WTC11 (cell line): Measurements from ENCODE around the gene PEX26. TPM values are rescaled to one million over a fixed set of nuclear protein-coding genes. Genes with fewer than 3 reads are reported as not detected.

Experiments
- ATAC-seq: fragments of 200-7000 bp; cut with Tn5 transposase; 2 replicates; pipeline ENCODE4 v1.10.0; 2021; ENCODE audit warnings: mild to moderate bottlenecking, moderate library complexity
- CTCF ChIA-PET: fragments of 300-600 bp; sonication (Branson Sonifier 250); formaldehyde crosslinking; loops from one replicate; lab custom pipeline; 2021; ENCODE audit warnings: antibody characterized with exemption; lab: Charles Lee
- POLR2A ChIA-PET: fragments of 350-600 bp; sonication (Branson Sonifier 250); formaldehyde crosslinking; loops from one replicate; lab custom pipeline; 2021; ENCODE audit warnings: antibody characterized with exemption; lab: Charles Lee
- DNase-seq: peaks from one replicate; pipeline ENCODE4 v3.0.0; 2021; ENCODE audit warnings: low spot score
- H3K27ac Mint-ChIP-seq: 2 replicates; pipeline ENCODE4 v1.8.0; 2021; ENCODE audit warnings: mixed read lengths
- H3K27me3 Mint-ChIP-seq: 2 replicates; pipeline ENCODE4 v1.8.0; 2021; ENCODE audit warnings: low read depth, mild to moderate bottlenecking, moderate library complexity, mixed read lengths
- H3K36me3 Mint-ChIP-seq: 2 replicates; pipeline ENCODE4 v1.8.0; 2021; ENCODE audit warnings: mixed read lengths
- H3K4me1 Mint-ChIP-seq: 2 replicates; pipeline ENCODE4 v1.8.0; 2022; ENCODE audit warnings: mixed read lengths
- H3K4me3 Mint-ChIP-seq: 2 replicates; pipeline ENCODE4 v1.8.0; 2021; ENCODE audit warnings: mild to moderate bottlenecking, moderate library complexity, mixed read lengths
- H3K9me3 Mint-ChIP-seq: 2 replicates; pipeline ENCODE4 v1.8.0; 2021; ENCODE audit warnings: mixed read lengths
- AR ChIP-seq: fragments of 250-450 bp; sonication (Bioruptor Pico); IDR thresholded peaks from 2 replicates; pipeline ENCODE4 v1.9.0; 2021; ENCODE audit warnings: mild to moderate bottlenecking
- ATF3 ChIP-seq: sonication (generic); formaldehyde crosslinking; conservative IDR thresholded peaks from 2 replicates; pipeline ENCODE4 v1.8.1; 2022; ENCODE audit warnings: mild to moderate bottlenecking, missing genetic modification reagents
- CDX4 ChIP-seq: fragments of 250-450 bp; sonication (Bioruptor Pico); IDR thresholded peaks from 2 replicates; pipeline ENCODE4 v1.9.0; 2021; ENCODE audit warnings: moderate library complexity, mild to moderate bottlenecking, inconsistent platforms, borderline replicate concordance
- ELF4 ChIP-seq: sonication (generic); formaldehyde crosslinking; IDR thresholded peaks from 2 replicates; pipeline ENCODE4 v1.8.1; 2022; ENCODE audit warnings: low read depth, mild to moderate bottlenecking, moderate library complexity, missing genetic modification reagents
- EMX1 ChIP-seq: fragments of 250-450 bp; sonication (Bioruptor Pico); IDR thresholded peaks from 2 replicates; pipeline ENCODE4 v1.8.0; 2021; ENCODE audit warnings: mild to moderate bottlenecking
- ETV6 ChIP-seq: sonication (generic); formaldehyde crosslinking; IDR thresholded peaks from 2 replicates; pipeline ENCODE4 v1.8.1; 2022; ENCODE audit warnings: mild to moderate bottlenecking, missing genetic modification reagents
- GTF2I ChIP-seq: fragments of 250-450 bp; sonication (Bioruptor Pico); conservative IDR thresholded peaks from 2 replicates; pipeline ENCODE4 v1.4.0; 2021; ENCODE audit warnings: mild to moderate bottlenecking
- JAZF1 ChIP-seq: fragments of 250-450 bp; sonication (Bioruptor Pico); IDR thresholded peaks from 2 replicates; pipeline ENCODE4 v1.9.0; 2021; ENCODE audit warnings: moderate library complexity, mild to moderate bottlenecking, inconsistent platforms
- MLX ChIP-seq: sonication (generic); formaldehyde crosslinking; IDR thresholded peaks from 2 replicates; pipeline ENCODE4 v1.8.1; 2023; ENCODE audit warnings: mild to moderate bottlenecking, missing genetic modification reagents, moderate library complexity
- PRRX2 ChIP-seq: fragments of 250-450 bp; sonication (Bioruptor Pico); IDR thresholded peaks from 2 replicates; pipeline ENCODE4 v1.8.0; 2021; ENCODE audit warnings: mild to moderate bottlenecking
- SOX15 ChIP-seq: fragments of 250-450 bp; sonication (Bioruptor Pico); IDR thresholded peaks from 2 replicates; pipeline ENCODE4 v1.9.0; 2021; ENCODE audit warnings: mild to moderate bottlenecking
- SP1 ChIP-seq: sonication (generic); formaldehyde crosslinking; conservative IDR thresholded peaks from 2 replicates; pipeline ENCODE4 v1.8.1; 2022; ENCODE audit warnings: missing genetic modification reagents
- TP53 ChIP-seq: sonication (generic); formaldehyde crosslinking; IDR thresholded peaks from 2 replicates; pipeline ENCODE4 v1.8.1; 2023; ENCODE audit warnings: mild to moderate bottlenecking, missing genetic modification reagents
- ZMAT4 ChIP-seq: fragments of 250-450 bp; sonication (Bioruptor Pico); IDR thresholded peaks from 2 replicates; pipeline ENCODE4 v1.9.0; 2021; ENCODE audit warnings: mild to moderate bottlenecking
- ZNF138 ChIP-seq: sonication (generic); formaldehyde crosslinking; conservative IDR thresholded peaks from 2 replicates; pipeline ENCODE4 v1.8.1; 2022; ENCODE audit warnings: mild to moderate bottlenecking, moderate library complexity, missing genetic modification reagents
- ZNF281 ChIP-seq: sonication (generic); formaldehyde crosslinking; IDR thresholded peaks from 2 replicates; pipeline ENCODE4 v1.8.0; 2023; ENCODE audit warnings: mild to moderate bottlenecking, missing genetic modification reagents
- ZNF416 ChIP-seq: fragments of 250-450 bp; sonication (Bioruptor Pico); IDR thresholded peaks from 2 replicates; pipeline ENCODE4 v1.9.0; 2021; ENCODE audit warnings: mild to moderate bottlenecking, inconsistent platforms
- ZNF512 ChIP-seq: sonication (generic); formaldehyde crosslinking; IDR thresholded peaks from 2 replicates; pipeline ENCODE4 v1.8.1; 2022; ENCODE audit warnings: missing genetic modification reagents, borderline replicate concordance
- ZSCAN18 ChIP-seq: fragments of 250-450 bp; sonication (Bioruptor Pico); IDR thresholded peaks from 2 replicates; pipeline ENCODE4 v2.1.2; 2022; ENCODE audit warnings: mild to moderate bottlenecking, moderate library complexity
- total RNA-seq: library from RNA; stranded (reverse); gene quantifications from 3 replicates; pipeline ENCODE4 v1.2.3, GENCODE V29; 2021

Gene PEX26
- total RNA-seq, 1 experiment from 2014 or later = 52.3 TPM

GRCh38 chr22:18078329-18079041 is 695 bp downstream of the PEX26 start:
- Mint-ChIP-seq H3K9me3 (peaks cover 4% of the 10 kb centered on the region; the same call in 1 of the 2 replicates), H3K4me3 (peak overlapping the region; percentile 97), H3K4me1 (peaks cover 16% of the 10 kb centered on the region), H3K27ac (peak overlapping the region; percentile 91), H3K27me3 (no peaks in the 10 kb centered on the region), H3K36me3 (peaks cover 38% of the 10 kb centered on the region)
- ChIA-PET CTCF (interaction anchor here (0.6 to 5.0 kb wide), 17 partner anchors 10 to 336 kb away, joined by 3 to 107 read pairs (median 5); partner anchors contain the start of gene TUBA8), POLR2A (interaction anchor here (1.0 to 1.3 kb wide), 2 partner anchors 32 to 248 kb away, joined by 3 to 4 read pairs; partner anchors contain the start of gene TUBA8)
- ATAC-seq (peak; percentile 14), DNase-seq (peak; percentile 34)
- TF ChIP-seq ZSCAN18 (CRISPR knock-in tag) = no peak
- TF ChIP-seq ATF3 (CRISPR knock-in tag) = no peak
- TF ChIP-seq ZNF138 (CRISPR knock-in tag) = no peak
- no peak for TF ChIP-seq AR
- TF ChIP-seq EMX1 (CRISPR knock-in tag) = no peak
- no peak for TF ChIP-seq MLX (CRISPR knock-in tag)
- no peak for TF ChIP-seq ETV6 (CRISPR knock-in tag)
- no peak for TF ChIP-seq ZMAT4 (CRISPR knock-in tag)
- no peak for TF ChIP-seq SP1 (CRISPR knock-in tag)
- no peak for TF ChIP-seq ELF4
- no peak for TF ChIP-seq TP53
- TF ChIP-seq CDX4 (CRISPR knock-in tag) = no peak
- TF ChIP-seq ZNF416 (CRISPR knock-in tag) = no peak
- TF ChIP-seq PRRX2 (CRISPR knock-in tag) = no peak
- no peak for TF ChIP-seq GTF2I (CRISPR knock-in tag)

- peaks cover 4% of the 10 kb centered on the region; the same call in 1 of the 2 replicates for H3K9me3 Mint-ChIP-seq
- peaks cover 38% of the 10 kb centered on the region for H3K36me3 Mint-ChIP-seq
- H3K4me1 Mint-ChIP-seq = peaks cover 16% of the 10 kb centered on the region
- TF ChIP-seq SOX15 (CRISPR knock-in tag) = no peak
- no peak for TF ChIP-seq ATF3 (CRISPR knock-in tag)
- TF ChIP-seq ZNF512 (CRISPR knock-in tag) = no peak
- no peak for TF ChIP-seq JAZF1 (CRISPR knock-in tag)
- TF ChIP-seq ZNF281 (CRISPR knock-in tag) = no peak
- no peaks in the 10 kb centered on the region for H3K27me3 Mint-ChIP-seq
- ChIA-PET CTCF (interaction anchor here (0.5 to 4.9 kb wide), 5 partner anchors 49 to 190 kb away, joined by 3 to 107 read pairs (median 3); no protein-coding TSS in a partner anchor), POLR2A (no interaction called here)
- no peak for ATAC-seq
- DNase-seq = no peak
- no peak overlapping the region for H3K27ac Mint-ChIP-seq
- H3K4me3 Mint-ChIP-seq = peak overlapping the region; percentile 18
Observed at GRCh38 chr22:18079706-18080233, 2.0 kb downstream of the PEX26 start.
